GM06990 (cell line): ENCODE measurements around the gene MTNR1B.

Experiments
- DNase-seq: peaks from one replicate; pipeline ENCODE4 v3.0.0-alpha.2; 2011; ENCODE audit not compliant: insufficient read length; ENCODE audit errors: extremely low read depth
- H3K27me3 ChIP-seq: replicated peaks from 2 replicates; pipeline ENCODE4 v1.6.0; 2011; ENCODE audit warnings: low read length; ENCODE audit not compliant: control insufficient read depth, insufficient read depth
- H3K36me3 ChIP-seq: 2 replicates; pipeline ENCODE4 v1.5.1; 2011; ENCODE audit warnings: low read length; ENCODE audit not compliant: control insufficient read depth, insufficient read depth
- H3K4me3 ChIP-seq: replicated peaks from 2 replicates; pipeline ENCODE4 v1.5.1; 2011; ENCODE audit warnings: low read depth, mild to moderate bottlenecking, control low read depth, low read length
- CTCF ChIP-seq: IDR thresholded peaks from 2 replicates; pipeline ENCODE4 v1.5.1; 2011; ENCODE audit warnings: low read length, control low read depth, mild to moderate bottlenecking, inconsistent platforms; ENCODE audit not compliant: insufficient read depth, poor library complexity, severe bottlenecking

Gene MTNR1B

GRCh38 chr11:92969634-92970347, at the start of gene MTNR1B:
Gene MTNR1B, plus strand, starts transcription at chr11:92969651. Its CDS starts 75 bp downstream, at chr11:92969726.
- Histone ChIP-seq H3K36me3 (no peaks in the 10 kb centered on the region), H3K27me3 (no peaks in the 10 kb centered on the region), H3K4me3 (no peak within 1 kb of the TSS)
- no peak for DNase-seq
- no peak for TF ChIP-seq CTCF

GRCh38 chr11:92920331-92920730, 49.1 kb upstream of the MTNR1B start:
- Histone ChIP-seq H3K4me3 (no peak overlapping the region), H3K36me3 (no peaks in the 10 kb centered on the region), H3K27me3 (no peaks in the 10 kb centered on the region)
- no peak for DNase-seq
- no peak for TF ChIP-seq CTCF

- H3K27me3 ChIP-seq: no peaks in the 10 kb centered on the region
- TF ChIP-seq CTCF: no peak
Observed at GRCh38 chr11:92922731-92923130, 46.7 kb upstream of the MTNR1B start.

GRCh38 chr11:92929246-92929645, 40.2 kb upstream of the MTNR1B start:
- H3K36me3 ChIP-seq: no peaks in the 10 kb centered on the region
- H3K27me3 ChIP-seq: no peaks in the 10 kb centered on the region
- no peak for TF ChIP-seq CTCF
- no peak overlapping the region for H3K4me3 ChIP-seq
- no peak for DNase-seq

More at GRCh38 chr11:92922731-92923130, 46.7 kb upstream of the MTNR1B start:
- DNase-seq: no peak
- H3K4me3 ChIP-seq: no peak overlapping the region
- no peaks in the 10 kb centered on the region for H3K36me3 ChIP-seq

GRCh38 chr11:92929653-92930052, 39.8 kb upstream of the MTNR1B start:
- no peaks in the 10 kb centered on the region for H3K36me3 ChIP-seq
- no peak for DNase-seq
- no peak for TF ChIP-seq CTCF
- H3K4me3 ChIP-seq: no peak overlapping the region
- H3K27me3 ChIP-seq: no peaks in the 10 kb centered on the region
